Calu3 (cell line): ENCODE data around the gene OLIG2. TPM values are rescaled to one million over a fixed set of nuclear protein-coding genes. Genes with fewer than 3 reads are reported as not detected.
A peak's percentile ranks its signal among the peaks of the same experiment; 100 is the strongest.

Experiments
- BruUV-seq: library from RNA; stranded (reverse); fragments of 400-500 nt; replicated peaks from 2 replicates; lab custom pipeline; 2021; lab: Mats Ljungman, UMichigan
- CTCF ChIA-PET: fragments of 300-600 bp; sonication (Branson Sonifier 250); formaldehyde crosslinking; loops from one replicate; lab custom pipeline; 2022; ENCODE audit warnings: antibody characterized with exemption; lab: Charles Lee
- DNase-seq: peaks from one replicate; pipeline ENCODE4 v3.0.0; 2022
- H3K27ac Mint-ChIP-seq: one replicate; pipeline ENCODE4 v1.8.0; 2022; ENCODE audit warnings: mixed read lengths; ENCODE audit not compliant: unreplicated experiment
- H3K27me3 Mint-ChIP-seq: one replicate; pipeline ENCODE4 v1.8.0; 2022; ENCODE audit warnings: mixed read lengths; ENCODE audit not compliant: unreplicated experiment
- H3K36me3 Mint-ChIP-seq: one replicate; pipeline ENCODE4 v1.8.0; 2022; ENCODE audit warnings: mild to moderate bottlenecking, moderate library complexity, mixed read lengths; ENCODE audit not compliant: insufficient read depth, unreplicated experiment
- H3K4me1 Mint-ChIP-seq: one replicate; pipeline ENCODE4 v1.8.0; 2022; ENCODE audit warnings: mild to moderate bottlenecking, low read depth, mixed read lengths; ENCODE audit not compliant: unreplicated experiment
- H3K4me3 Mint-ChIP-seq: one replicate; pipeline ENCODE4 v1.8.0; 2022; ENCODE audit warnings: mild to moderate bottlenecking, low read depth, moderate library complexity, mixed read lengths; ENCODE audit not compliant: unreplicated experiment
- H3K9me3 Mint-ChIP-seq: one replicate; pipeline ENCODE4 v1.8.0; 2022; ENCODE audit warnings: low read depth, mixed read lengths; ENCODE audit not compliant: unreplicated experiment
- intact Hi-C: fragments of 100-400 bp; cut with micrococcal nuclease; formaldehyde crosslinking; loops from one replicate; pipeline ENCODE4 v1.10.0; 2022; ENCODE audit not compliant: unreplicated experiment
- total RNA-seq: library from RNA; stranded (reverse); gene quantifications from 2 replicates; pipeline ENCODE4 v1.2.3, GENCODE V29; 2022
- TF ChIP-seq, protein P1 (sequence below): fragments of 200-600 bp; IDR thresholded peaks from one replicate; pipeline ENCODE4 v1.8.0; 2022; ENCODE audit warnings: antibody characterized with exemption; ENCODE audit not compliant: unreplicated experiment

The OLIG2 gene
- total RNA-seq, 1 experiment from 2014 or later, result not detected

DNA sequence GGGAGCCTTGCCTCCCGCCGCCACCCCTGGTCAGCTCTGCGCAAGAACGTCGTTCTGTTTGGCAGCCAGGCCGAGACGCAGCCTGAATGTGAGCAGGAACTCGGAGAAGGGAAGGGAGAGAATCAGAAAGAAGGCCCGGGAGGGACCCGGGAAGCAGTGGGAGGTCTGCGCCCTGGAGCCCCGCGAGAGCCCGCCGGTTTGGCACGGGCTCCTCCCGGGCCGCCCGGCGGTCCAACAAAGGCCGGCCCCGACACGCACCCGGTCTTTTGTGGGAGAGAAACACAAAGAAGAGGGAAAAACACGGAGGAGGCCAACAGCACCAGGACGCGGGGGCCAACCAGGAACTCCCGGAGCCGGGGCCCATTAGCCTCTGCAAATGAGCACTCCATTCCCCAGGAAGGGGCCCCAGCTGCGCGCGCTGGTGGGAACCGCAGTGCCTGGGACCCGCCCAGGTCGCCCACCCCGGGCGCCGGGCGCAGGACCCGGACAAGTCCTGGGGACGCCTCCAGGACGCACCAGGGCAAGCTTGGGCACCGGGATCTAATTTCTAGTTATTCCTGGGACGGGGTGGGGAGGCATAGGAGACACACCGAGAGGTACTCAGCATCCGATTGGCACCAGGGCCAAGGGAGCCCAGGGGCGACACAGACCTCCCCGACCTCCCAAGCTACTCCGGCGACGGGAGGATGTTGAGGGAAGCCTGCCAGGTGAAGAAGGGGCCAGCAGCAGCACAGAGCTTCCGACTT lies 2.7 kb upstream of the OLIG2 start:
- DNase-seq, result no peak
- CTCF ChIA-PET, result no interaction called here
- intact Hi-C loops, result no loop called here
- no TSS peak for BruUV-seq
- H3K4me1 Mint-ChIP-seq, result no peaks in the 10 kb centered on the region
- peak overlapping the region; percentile 45 for H3K4me3 Mint-ChIP-seq
- peaks cover 84% of the 10 kb centered on the region for H3K27me3 Mint-ChIP-seq
- H3K36me3 Mint-ChIP-seq, result no peaks in the 10 kb centered on the region
- TF ChIP-seq, protein P1, sequence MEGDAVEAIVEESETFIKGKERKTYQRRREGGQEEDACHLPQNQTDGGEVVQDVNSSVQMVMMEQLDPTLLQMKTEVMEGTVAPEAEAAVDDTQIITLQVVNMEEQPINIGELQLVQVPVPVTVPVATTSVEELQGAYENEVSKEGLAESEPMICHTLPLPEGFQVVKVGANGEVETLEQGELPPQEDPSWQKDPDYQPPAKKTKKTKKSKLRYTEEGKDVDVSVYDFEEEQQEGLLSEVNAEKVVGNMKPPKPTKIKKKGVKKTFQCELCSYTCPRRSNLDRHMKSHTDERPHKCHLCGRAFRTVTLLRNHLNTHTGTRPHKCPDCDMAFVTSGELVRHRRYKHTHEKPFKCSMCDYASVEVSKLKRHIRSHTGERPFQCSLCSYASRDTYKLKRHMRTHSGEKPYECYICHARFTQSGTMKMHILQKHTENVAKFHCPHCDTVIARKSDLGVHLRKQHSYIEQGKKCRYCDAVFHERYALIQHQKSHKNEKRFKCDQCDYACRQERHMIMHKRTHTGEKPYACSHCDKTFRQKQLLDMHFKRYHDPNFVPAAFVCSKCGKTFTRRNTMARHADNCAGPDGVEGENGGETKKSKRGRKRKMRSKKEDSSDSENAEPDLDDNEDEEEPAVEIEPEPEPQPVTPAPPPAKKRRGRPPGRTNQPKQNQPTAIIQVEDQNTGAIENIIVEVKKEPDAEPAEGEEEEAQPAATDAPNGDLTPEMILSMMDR, result no peak
- no peaks in the 10 kb centered on the region for H3K9me3 Mint-ChIP-seq
- H3K27ac Mint-ChIP-seq, result no peak overlapping the region

DNA sequence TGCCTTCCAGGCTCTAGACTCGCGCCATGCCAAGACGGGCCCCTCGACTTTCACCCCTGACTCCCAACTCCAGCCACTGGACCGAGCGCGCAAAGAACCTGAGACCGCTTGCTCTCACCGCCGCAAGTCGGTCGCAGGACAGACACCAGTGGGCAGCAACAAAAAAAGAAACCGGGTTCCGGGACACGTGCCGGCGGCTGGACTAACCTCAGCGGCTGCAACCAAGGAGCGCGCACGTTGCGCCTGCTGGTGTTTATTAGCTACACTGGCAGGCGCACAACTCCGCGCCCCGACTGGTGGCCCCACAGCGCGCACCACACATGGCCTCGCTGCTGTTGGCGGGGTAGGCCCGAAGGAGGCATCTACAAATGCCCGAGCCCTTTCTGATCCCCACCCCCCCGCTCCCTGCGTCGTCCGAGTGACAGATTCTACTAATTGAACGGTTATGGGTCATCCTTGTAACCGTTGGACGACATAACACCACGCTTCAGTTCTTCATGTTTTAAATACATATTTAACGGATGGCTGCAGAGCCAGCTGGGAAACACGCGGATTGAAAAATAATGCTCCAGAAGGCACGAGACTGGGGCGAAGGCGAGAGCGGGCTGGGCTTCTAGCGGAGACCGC lies 2.0 kb upstream of the OLIG2 start:
- H3K4me3 Mint-ChIP-seq, result no peak overlapping the region
- BruUV-seq, result no TSS peak
- CTCF ChIA-PET, result no interaction called here
- H3K36me3 Mint-ChIP-seq, result no peaks in the 10 kb centered on the region
- H3K27ac Mint-ChIP-seq, result no peak overlapping the region
- DNase-seq, result no peak
- intact Hi-C loops, result no loop called here
- TF ChIP-seq, protein P1, result no peak
- peaks cover 83% of the 10 kb centered on the region for H3K27me3 Mint-ChIP-seq
- H3K9me3 Mint-ChIP-seq, result no peaks in the 10 kb centered on the region
- H3K4me1 Mint-ChIP-seq, result no peaks in the 10 kb centered on the region

DNA sequence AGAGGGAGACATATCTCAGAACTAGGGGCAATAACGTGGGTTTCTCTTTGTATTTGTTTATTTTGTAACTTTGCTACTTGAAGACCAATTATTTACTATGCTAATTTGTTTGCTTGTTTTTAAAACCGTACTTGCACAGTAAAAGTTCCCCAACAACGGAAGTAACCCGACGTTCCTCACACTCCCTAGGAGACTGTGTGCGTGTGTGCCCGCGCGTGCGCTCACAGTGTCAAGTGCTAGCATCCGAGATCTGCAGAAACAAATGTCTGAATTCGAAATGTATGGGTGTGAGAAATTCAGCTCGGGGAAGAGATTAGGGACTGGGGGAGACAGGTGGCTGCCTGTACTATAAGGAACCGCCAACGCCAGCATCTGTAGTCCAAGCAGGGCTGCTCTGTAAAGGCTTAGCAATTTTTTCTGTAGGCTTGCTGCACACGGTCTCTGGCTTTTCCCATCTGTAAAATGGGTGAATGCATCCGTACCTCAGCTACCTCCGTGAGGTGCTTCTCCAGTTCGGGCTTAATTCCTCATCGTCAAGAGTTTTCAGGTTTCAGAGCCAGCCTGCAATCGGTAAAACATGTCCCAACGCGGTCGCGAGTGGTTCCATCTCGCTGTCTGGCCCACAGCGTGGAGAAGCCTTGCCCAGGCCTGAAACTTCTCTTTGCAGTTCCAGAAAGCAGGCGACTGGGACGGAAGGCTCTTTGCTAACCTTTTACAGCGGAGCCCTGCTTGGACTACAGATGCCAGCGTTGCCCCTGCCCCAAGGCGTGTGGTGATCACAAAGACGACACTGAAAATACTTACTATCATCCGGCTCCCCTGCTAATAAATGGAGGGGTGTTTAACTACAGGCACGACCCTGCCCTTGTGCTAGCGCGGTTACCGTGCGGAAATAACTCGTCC lies 1.3 kb upstream of the OLIG2 start:
- Mint-ChIP-seq H3K9me3 (no peaks in the 10 kb centered on the region), H3K4me1 (no peaks in the 10 kb centered on the region), H3K27ac (no peak overlapping the region), H3K27me3 (peaks cover 83% of the 10 kb centered on the region), H3K36me3 (no peaks in the 10 kb centered on the region), H3K4me3 (no peak overlapping the region)
- intact Hi-C loops, result no loop called here
- CTCF ChIA-PET, result no interaction called here
- BruUV-seq, result no TSS peak
- TF ChIP-seq, protein P1, result no peak
- DNase-seq, result no peak

DNA sequence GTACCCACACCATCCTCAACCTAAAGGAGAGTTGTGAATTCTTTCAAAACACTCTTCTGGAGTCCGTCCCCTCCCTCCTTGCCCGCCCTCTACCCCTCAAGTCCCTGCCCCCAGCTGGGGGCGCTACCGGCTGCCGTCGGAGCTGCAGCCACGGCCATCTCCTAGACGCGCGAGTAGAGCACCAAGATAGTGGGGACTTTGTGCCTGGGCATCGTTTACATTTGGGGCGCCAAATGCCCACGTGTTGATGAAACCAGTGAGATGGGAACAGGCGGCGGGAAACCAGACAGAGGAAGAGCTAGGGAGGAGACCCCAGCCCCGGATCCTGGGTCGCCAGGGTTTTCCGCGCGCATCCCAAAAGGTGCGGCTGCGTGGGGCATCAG lies 638 bp upstream of the OLIG2 start:
- Mint-ChIP-seq H3K27me3 (peaks cover 83% of the 10 kb centered on the region), H3K36me3 (no peaks in the 10 kb centered on the region), H3K9me3 (no peaks in the 10 kb centered on the region), H3K27ac (no peak overlapping the region), H3K4me3 (no peak overlapping the region), H3K4me1 (no peaks in the 10 kb centered on the region)
- no peak for DNase-seq
- CTCF ChIA-PET, result no interaction called here
- intact Hi-C loops, result no loop called here
- no TSS peak for BruUV-seq
- TF ChIP-seq, protein P1, result no peak
